GM19438 (cell line): Measurements from ENCODE around the gene KRT24.
"Not testable (repeated sequence)": the region's sequence is repeated elsewhere in the genome, so short reads cannot be mapped to it uniquely, and the experiment has no call there.

ENCODE experiments used
- ATAC-seq: cut with Tn5 transposase; IDR thresholded peaks from one replicate; pipeline ENCODE4 v1.9.1; 2021; ENCODE audit warnings: low read depth; ENCODE audit not compliant: unreplicated experiment

KRT24 gene

GRCh38 chr17:40703652-40704051 lies at the start of gene KRT24:
TSS of gene KRT24 (minus strand) at chr17:40703752. CDS start at chr17:40703693, 59 bp downstream.
- ATAC-seq: no peak

- ATAC-seq: no peak
Observed at GRCh38 chr17:40751065-40751464, 47.5 kb upstream of the KRT24 start.

- no peak for ATAC-seq
Observed at GRCh38 chr17:40750391-40750790, 46.8 kb upstream of the KRT24 start.

- ATAC-seq: not testable (repeated sequence)
Observed at GRCh38 chr17:40748666-40749065, 45.1 kb upstream of the KRT24 start.

GRCh38 chr17:40738553-40738952 lies 35.0 kb upstream of the KRT24 start:
- ATAC-seq: no peak

- ATAC-seq: no peak
Observed at GRCh38 chr17:40735016-40735415, 31.5 kb upstream of the KRT24 start.

GRCh38 chr17:40734018-40734417 lies 30.5 kb upstream of the KRT24 start:
- no peak for ATAC-seq

GRCh38 chr17:40730970-40731369 lies 27.4 kb upstream of the KRT24 start:
- no peak for ATAC-seq

- no peak for ATAC-seq
Observed at GRCh38 chr17:40727447-40728231, 24.1 kb upstream of the KRT24 start.

GRCh38 chr17:40726919-40727318 lies 23.4 kb upstream of the KRT24 start:
- ATAC-seq: no peak

- no peak for ATAC-seq
Observed at GRCh38 chr17:40724656-40725055, 21.1 kb upstream of the KRT24 start.

- no peak for ATAC-seq
Observed at GRCh38 chr17:40722241-40722640, 18.7 kb upstream of the KRT24 start.

GRCh38 chr17:40720899-40721298 lies 17.3 kb upstream of the KRT24 start:
- no peak for ATAC-seq

- ATAC-seq: no peak
Observed at GRCh38 chr17:40718930-40719329, 15.4 kb upstream of the KRT24 start.

- no peak for ATAC-seq
Observed at GRCh38 chr17:40717776-40718175, 14.2 kb upstream of the KRT24 start.

- no peak for ATAC-seq
Observed at GRCh38 chr17:40714473-40714872, 10.9 kb upstream of the KRT24 start.

GRCh38 chr17:40707745-40708144 lies 4.2 kb upstream of the KRT24 start:
- ATAC-seq: no peak

GRCh38 chr17:40705584-40705983 lies 2.0 kb upstream of the KRT24 start:
- ATAC-seq: no peak

- ATAC-seq: no peak
Observed at GRCh38 chr17:40702271-40702670, 1.3 kb downstream of the KRT24 start.

- no peak for ATAC-seq
Observed at GRCh38 chr17:40699853-40700252, 3.7 kb downstream of the KRT24 start.

- no peak for ATAC-seq
Observed at GRCh38 chr17:40699371-40699770, 4.2 kb downstream of the KRT24 start.

- no peak for ATAC-seq
Observed at GRCh38 chr17:40697297-40697696, 6.3 kb downstream of the KRT24 start.

GRCh38 chr17:40696651-40697072 lies 6.9 kb downstream of the KRT24 start:
- ATAC-seq: no peak
